HCT116 (cell line): ENCODE results near the gene GLRX3. TPM values are rescaled to one million over a fixed set of nuclear protein-coding genes. Genes with fewer than 3 reads are reported as not detected.

Experiments used
- ATAC-seq: fragments of 200-7000 bp; cut with Tn5 transposase; 2 replicates; pipeline ENCODE4 v1.9.1; 2020; ENCODE audit warnings: mild to moderate bottlenecking, moderate library complexity
- BruUV-seq: library from RNA; stranded (reverse); fragments of 400-500 nt; replicated peaks from 2 replicates; lab custom pipeline; 2021; lab: Mats Ljungman, UMichigan
- CTCF ChIA-PET: fragments of 300-600 bp; sonication (Branson Sonifier 250); formaldehyde crosslinking; loops from one replicate; lab custom pipeline; 2021; ENCODE audit warnings: antibody characterized with exemption; lab: Charles Lee
- POLR2A ChIA-PET: fragments of 300-600, 350-600 bp; sonication (Branson Sonifier 250); formaldehyde crosslinking; loops from one replicate; lab custom pipeline; 2021; ENCODE audit warnings: antibody characterized with exemption; lab: Charles Lee
- RAD21 ChIA-PET, 2 experiments: fragments of 300-600 bp; sonication (Branson Sonifier 250); formaldehyde crosslinking; loops; one replicate each; lab custom pipeline; 2023; ENCODE audit warnings: low total read pairs in 2 of 2; ENCODE audit not compliant: uncharacterized antibody in 2 of 2, unreplicated experiment in 2 of 2, low non-redundant PET in 1 of 2; lab: Charles Lee
- DNase-seq: peaks from one replicate; pipeline ENCODE4 v3.0.0-alpha.2; 2010; ENCODE audit warnings: low read depth, low spot score
- H2AFZ ChIP-seq: fragments of 200-600 bp; shearing (Covaris generic), sonication (generic); 2 replicates; pipeline ENCODE4 v1.6.1; 2017; ENCODE audit warnings: low read depth, mixed run types, mixed read lengths, antibody characterized with exemption, low read length; ENCODE audit not compliant: poor library complexity, severe bottlenecking
- H3K27ac ChIP-seq: 2 replicates; pipeline ENCODE4 v1.5.1; 2012; ENCODE audit warnings: low read depth, low read length
- H3K27me3 ChIP-seq: fragments of 200-600 bp; sonication (generic); 2 replicates; pipeline ENCODE4 v1.6.1; 2016; ENCODE audit warnings: mixed run types, low read length, mixed read lengths; ENCODE audit not compliant: insufficient read depth
- H3K36me3 ChIP-seq, 2 experiments: fragments of 200-500 bp in 1 of 2; fragments of 200-600 bp in 1 of 2; sonication (Bioruptor generic) in 1 of 2; sonication (generic) in 1 of 2; 2 replicates each; pipeline versions ENCODE4 v1.5.1 to v1.6.1; 2014 to 2016; ENCODE audit warnings: low read length in 2 of 2, inconsistent platforms in 1 of 2, mixed read lengths in 1 of 2, mixed run types in 1 of 2; ENCODE audit not compliant: insufficient read depth in 2 of 2, control insufficient read depth in 1 of 2
- H3K4me1 ChIP-seq, 2 experiments: fragments of 200-600 bp in 1 of 2; sonication (generic) in 1 of 2; 2 replicates each; pipeline versions ENCODE4 v1.5.1 to v1.6.1; 2012 to 2017; ENCODE audit warnings: low read length in 2 of 2, inconsistent platforms in 1 of 2, mild to moderate bottlenecking in 1 of 2, mixed read lengths in 1 of 2, mixed run types in 1 of 2, moderate library complexity in 1 of 2; ENCODE audit not compliant: insufficient read depth in 2 of 2, control insufficient read depth in 1 of 2
- H3K4me2 ChIP-seq: fragments of 200-600 bp; sonication (generic); 2 replicates; pipeline ENCODE4 v1.6.1; 2017; ENCODE audit warnings: mixed run types, low read length, mixed read lengths
- H3K4me3 ChIP-seq, 2 experiments: fragments of 200-600 bp in 1 of 2; sonication (generic) in 1 of 2; replicated peaks in 1 of 2; 2 replicates each; pipeline ENCODE4 v1.5.1; 2011 to 2016; ENCODE audit warnings: low read length in 2 of 2, control low read depth in 1 of 2, low read depth in 1 of 2, mild to moderate bottlenecking in 1 of 2, mixed read lengths in 1 of 2, mixed run types in 1 of 2
- H3K79me2 ChIP-seq: fragments of 200-600 bp; sonication (generic); 2 replicates; pipeline ENCODE4 v1.6.1; 2017; ENCODE audit warnings: mild to moderate bottlenecking, mixed run types, low read length, moderate library complexity, mixed read lengths; ENCODE audit not compliant: insufficient read depth
- H3K9ac ChIP-seq: fragments of 200-600 bp; sonication (generic); 2 replicates; pipeline ENCODE4 v1.6.1; 2016; ENCODE audit warnings: low read length, mixed read lengths
- H3K9me2 ChIP-seq: fragments of 200-600 bp; sonication (generic), shearing (Covaris generic); 2 replicates; pipeline ENCODE4 v1.6.1; 2017; ENCODE audit warnings: mixed run types, mild to moderate bottlenecking, moderate library complexity; ENCODE audit not compliant: insufficient read depth
- H3K9me3 ChIP-seq, 2 experiments: fragments of 200-500 bp in 1 of 2; fragments of 200-600 bp in 1 of 2; sonication (Bioruptor generic) in 1 of 2; sonication (generic) in 1 of 2; 2 replicates each; pipeline ENCODE4 v1.6.1; 2014 to 2017; ENCODE audit warnings: low read length in 2 of 2, mixed read lengths in 2 of 2, inconsistent platforms in 1 of 2, low read depth in 1 of 2, mild to moderate bottlenecking in 1 of 2, mixed run types in 1 of 2, moderate library complexity in 1 of 2; ENCODE audit not compliant: control insufficient read depth in 1 of 2, insufficient read depth in 1 of 2
- H4K20me1 ChIP-seq: fragments of 200-600 bp; sonication (generic), shearing (Covaris generic); 2 replicates; pipeline ENCODE4 v1.6.1; 2017; ENCODE audit warnings: mixed run types, mild to moderate bottlenecking, moderate library complexity; ENCODE audit not compliant: insufficient read depth
- CBX3 ChIP-seq: IDR thresholded peaks from 2 replicates; pipeline ENCODE4 v1.6.1; 2012; ENCODE audit warnings: low read depth
- CEBPB ChIP-seq: IDR thresholded peaks from 2 replicates; pipeline ENCODE4 v1.6.1; 2012; ENCODE audit warnings: low read depth
- EGR1 ChIP-seq: IDR thresholded peaks from 2 replicates; pipeline ENCODE4 v1.6.1; 2012; ENCODE audit warnings: low read depth
- EZH2 ChIP-seq: fragments of 200-600 bp; sonication (generic); IDR thresholded peaks from 2 replicates; pipeline ENCODE4 v1.6.1; 2017; ENCODE audit warnings: antibody characterized with exemption, mixed run types
- EZH2phosphoT487 ChIP-seq: fragments of 200-600 bp; IDR thresholded peaks from 2 replicates; pipeline ENCODE4 v1.6.1; 2018; ENCODE audit warnings: antibody characterized with exemption, borderline replicate concordance
- JUND ChIP-seq: IDR thresholded peaks from 2 replicates; pipeline ENCODE4 v1.6.1; 2012
- POLR2A ChIP-seq: IDR thresholded peaks from 2 replicates; pipeline ENCODE4 v1.7.0; 2011; ENCODE audit warnings: borderline replicate concordance; ENCODE audit not compliant: insufficient read depth, insufficient read length; ENCODE audit errors: extremely low read depth
- POLR2AphosphoS5 ChIP-seq: IDR thresholded peaks from 2 replicates; pipeline ENCODE4 v1.6.1; 2011; ENCODE audit warnings: mild to moderate bottlenecking, low read depth, low read length, moderate library complexity
- RAD21 ChIP-seq: IDR thresholded peaks from 2 replicates; pipeline ENCODE4 v1.6.1; 2012; ENCODE audit warnings: low read depth, mild to moderate bottlenecking
- SP1 ChIP-seq: IDR thresholded peaks from 2 replicates; pipeline ENCODE4 v1.6.1; 2012; ENCODE audit warnings: low read depth
- SRF ChIP-seq: IDR thresholded peaks from 2 replicates; pipeline ENCODE4 v1.6.1; 2012; ENCODE audit warnings: low read depth
- TCF7L2 ChIP-seq: IDR thresholded peaks from 2 replicates; pipeline ENCODE4 v1.7.0; 2011; ENCODE audit warnings: borderline replicate concordance, inconsistent platforms; ENCODE audit not compliant: insufficient read depth, insufficient read length; ENCODE audit errors: extremely low read depth
- YY1 ChIP-seq: IDR thresholded peaks from 2 replicates; pipeline ENCODE4 v1.6.1; 2011; ENCODE audit warnings: low read length, low read depth, moderate library complexity, mild to moderate bottlenecking; ENCODE audit not compliant: insufficient replicate concordance; ENCODE audit errors: extremely low read depth
- ZBTB33 ChIP-seq: IDR thresholded peaks from 2 replicates; pipeline ENCODE4 v1.6.1; 2011; ENCODE audit warnings: mild to moderate bottlenecking, low read length, moderate library complexity; ENCODE audit not compliant: insufficient replicate concordance; ENCODE audit errors: extremely low read depth
- intact Hi-C: fragments of 100-400 bp; cut with micrococcal nuclease; formaldehyde crosslinking; loops from 2 replicates; pipeline ENCODE4 v1.10.0; 2022
- total RNA-seq: library from RNA; stranded (reverse); gene quantifications from one replicate; pipeline ENCODE4 v1.2.1, GENCODE V29; 2021; ENCODE audit not compliant: unreplicated experiment
- TF ChIP-seq, protein P1 (sequence below), 3 experiments: fragments of 200-600 bp in 1 of 3; sonication (generic) in 1 of 3; IDR thresholded peaks in 2 of 3; conservative IDR thresholded peaks in 1 of 3; 2 replicates each; pipeline ENCODE4 v1.5.1; 2012 to 2017; ENCODE audit warnings: low read depth in 2 of 3, low read length in 2 of 3, antibody characterized with exemption in 1 of 3, borderline replicate concordance in 1 of 3, control low read depth in 1 of 3, mild to moderate bottlenecking in 1 of 3, mixed read lengths in 1 of 3, mixed run types in 1 of 3, moderate library complexity in 1 of 3; ENCODE audit not compliant: insufficient read depth in 1 of 3
- TF ChIP-seq, protein P2 (sequence below): IDR thresholded peaks from 2 replicates; pipeline ENCODE4 v1.6.1; 2012; ENCODE audit warnings: low read depth

GLRX3 gene
- total RNA-seq, 1 experiment from 2014 or later = 59.1 TPM

DNA sequence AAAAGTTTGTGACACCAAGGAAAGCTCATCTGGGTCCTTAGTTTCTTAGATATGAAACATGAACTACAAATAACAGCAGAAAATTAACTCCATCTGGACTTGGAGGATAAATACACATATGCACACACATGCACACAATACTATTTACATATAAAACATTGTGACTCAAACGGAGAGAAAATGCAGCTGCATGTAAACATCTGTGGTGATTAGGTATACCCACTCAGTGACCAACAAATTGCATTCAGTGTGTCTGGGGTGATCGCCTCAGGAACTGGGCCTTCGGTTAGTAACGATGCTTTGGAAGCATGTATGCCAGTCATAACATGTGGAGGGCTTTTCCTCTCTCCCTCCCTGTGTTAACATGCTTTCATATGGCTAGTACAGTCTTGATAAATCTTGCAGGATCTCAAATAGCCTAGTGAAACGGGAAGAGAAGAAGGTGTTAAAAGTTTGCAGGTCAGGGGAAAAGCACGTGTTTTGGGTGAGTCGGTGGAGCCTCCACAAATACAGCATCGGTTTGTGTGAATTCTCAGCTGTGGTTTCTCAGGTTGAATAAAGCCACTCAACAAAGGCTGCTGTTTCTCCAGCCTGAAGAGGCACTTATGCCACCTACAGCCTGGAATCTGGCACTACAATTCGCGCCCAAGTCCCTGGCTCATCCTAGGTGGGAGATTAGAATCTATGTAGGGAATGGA lies 8.7 kb upstream of the GLRX3 start:
- Histone ChIP-seq H3K4me3 (no peak overlapping the region), H3K4me1 (peaks cover 0 to 4% of the 10 kb centered on the region in 2 experiments; a peak in 1 of 4 replicates), H4K20me1 (no peaks in the 10 kb centered on the region), H3K9me3 (no peaks in the 10 kb centered on the region), H3K27me3 (no peaks in the 10 kb centered on the region), H3K9ac (no peak overlapping the region), H3K79me2 (no peaks in the 10 kb centered on the region), H2AFZ (no peak overlapping the region), H3K27ac (no peak overlapping the region), H3K9me2 (no peaks in the 10 kb centered on the region), H3K36me3 (no peaks in the 10 kb centered on the region), H3K4me2 (no peak overlapping the region)
- DNase-seq (no peak), ATAC-seq (peak; percentile 96)
- intact Hi-C loops = no loop called here
- TF ChIP-seq YY1 = no peak
- TF ChIP-seq, protein P1, sequence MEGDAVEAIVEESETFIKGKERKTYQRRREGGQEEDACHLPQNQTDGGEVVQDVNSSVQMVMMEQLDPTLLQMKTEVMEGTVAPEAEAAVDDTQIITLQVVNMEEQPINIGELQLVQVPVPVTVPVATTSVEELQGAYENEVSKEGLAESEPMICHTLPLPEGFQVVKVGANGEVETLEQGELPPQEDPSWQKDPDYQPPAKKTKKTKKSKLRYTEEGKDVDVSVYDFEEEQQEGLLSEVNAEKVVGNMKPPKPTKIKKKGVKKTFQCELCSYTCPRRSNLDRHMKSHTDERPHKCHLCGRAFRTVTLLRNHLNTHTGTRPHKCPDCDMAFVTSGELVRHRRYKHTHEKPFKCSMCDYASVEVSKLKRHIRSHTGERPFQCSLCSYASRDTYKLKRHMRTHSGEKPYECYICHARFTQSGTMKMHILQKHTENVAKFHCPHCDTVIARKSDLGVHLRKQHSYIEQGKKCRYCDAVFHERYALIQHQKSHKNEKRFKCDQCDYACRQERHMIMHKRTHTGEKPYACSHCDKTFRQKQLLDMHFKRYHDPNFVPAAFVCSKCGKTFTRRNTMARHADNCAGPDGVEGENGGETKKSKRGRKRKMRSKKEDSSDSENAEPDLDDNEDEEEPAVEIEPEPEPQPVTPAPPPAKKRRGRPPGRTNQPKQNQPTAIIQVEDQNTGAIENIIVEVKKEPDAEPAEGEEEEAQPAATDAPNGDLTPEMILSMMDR (IDR thresholded peaks at IDR 0.05 in 2 of 3, conservative IDR thresholded peaks at IDR 0.05 in 1 of 3; ENCODE audit: borderline replicate concordance in 1 of 3, insufficient read depth in 1 of 3, low read depth in 2 of 3, low read length in 2 of 3) = peak; percentile 37 to 61 (median 52); a peak in 5 of 6 replicates
- TF ChIP-seq CBX3 = no peak
- no peak for TF ChIP-seq TCF7L2
- no peak for TF ChIP-seq EZH2phosphoT487
- TF ChIP-seq JUND = no peak
- TF ChIP-seq POLR2A = no peak
- TF ChIP-seq, protein P2, sequence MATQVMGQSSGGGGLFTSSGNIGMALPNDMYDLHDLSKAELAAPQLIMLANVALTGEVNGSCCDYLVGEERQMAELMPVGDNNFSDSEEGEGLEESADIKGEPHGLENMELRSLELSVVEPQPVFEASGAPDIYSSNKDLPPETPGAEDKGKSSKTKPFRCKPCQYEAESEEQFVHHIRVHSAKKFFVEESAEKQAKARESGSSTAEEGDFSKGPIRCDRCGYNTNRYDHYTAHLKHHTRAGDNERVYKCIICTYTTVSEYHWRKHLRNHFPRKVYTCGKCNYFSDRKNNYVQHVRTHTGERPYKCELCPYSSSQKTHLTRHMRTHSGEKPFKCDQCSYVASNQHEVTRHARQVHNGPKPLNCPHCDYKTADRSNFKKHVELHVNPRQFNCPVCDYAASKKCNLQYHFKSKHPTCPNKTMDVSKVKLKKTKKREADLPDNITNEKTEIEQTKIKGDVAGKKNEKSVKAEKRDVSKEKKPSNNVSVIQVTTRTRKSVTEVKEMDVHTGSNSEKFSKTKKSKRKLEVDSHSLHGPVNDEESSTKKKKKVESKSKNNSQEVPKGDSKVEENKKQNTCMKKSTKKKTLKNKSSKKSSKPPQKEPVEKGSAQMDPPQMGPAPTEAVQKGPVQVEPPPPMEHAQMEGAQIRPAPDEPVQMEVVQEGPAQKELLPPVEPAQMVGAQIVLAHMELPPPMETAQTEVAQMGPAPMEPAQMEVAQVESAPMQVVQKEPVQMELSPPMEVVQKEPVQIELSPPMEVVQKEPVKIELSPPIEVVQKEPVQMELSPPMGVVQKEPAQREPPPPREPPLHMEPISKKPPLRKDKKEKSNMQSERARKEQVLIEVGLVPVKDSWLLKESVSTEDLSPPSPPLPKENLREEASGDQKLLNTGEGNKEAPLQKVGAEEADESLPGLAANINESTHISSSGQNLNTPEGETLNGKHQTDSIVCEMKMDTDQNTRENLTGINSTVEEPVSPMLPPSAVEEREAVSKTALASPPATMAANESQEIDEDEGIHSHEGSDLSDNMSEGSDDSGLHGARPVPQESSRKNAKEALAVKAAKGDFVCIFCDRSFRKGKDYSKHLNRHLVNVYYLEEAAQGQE = no peak
- no peak for TF ChIP-seq EGR1
- TF ChIP-seq SP1 = no peak
- TF ChIP-seq ZBTB33 = no peak
- no peak for TF ChIP-seq EZH2
- TF ChIP-seq SRF = no peak
- TF ChIP-seq CEBPB = no peak
- TF ChIP-seq POLR2AphosphoS5 = no peak
- TF ChIP-seq RAD21 = peak; percentile 55
- CTCF ChIA-PET = interaction anchor here (1.3 to 2.2 kb wide), 3 partner anchors 16 to 144 kb away, joined by 3 to 6 read pairs (median 5); partner anchors contain the start of gene C10orf143
- BruUV-seq = no TSS peak
- POLR2A ChIA-PET = no interaction called here
- RAD21 ChIA-PET = no interaction called here
